Hindlimb muscle (tissue), 1 donor: ENCODE measurements around the gene ZNF639. TPM values are rescaled to one million over a fixed set of nuclear protein-coding genes. Genes with fewer than 3 reads are reported as not detected.

Experiments used
- DNase-seq: peaks from one replicate; pipeline ENCODE4 v3.0.0-alpha.2; 2013
- polyA plus RNA-seq: library from polyadenylated mRNA; unstranded; fragments of 120-200 nt; gene quantifications from one replicate; pipeline ENCODE4 v1.2.1, GENCODE V29; 2013; ENCODE audit not compliant: insufficient read length

Gene ZNF639
- polyA plus RNA-seq, 1 donor = 31.7 TPM

- no peak for DNase-seq
Measured at GRCh38 chr3:179318876-179319275, 4.0 kb upstream of the ZNF639 start.

DNA sequence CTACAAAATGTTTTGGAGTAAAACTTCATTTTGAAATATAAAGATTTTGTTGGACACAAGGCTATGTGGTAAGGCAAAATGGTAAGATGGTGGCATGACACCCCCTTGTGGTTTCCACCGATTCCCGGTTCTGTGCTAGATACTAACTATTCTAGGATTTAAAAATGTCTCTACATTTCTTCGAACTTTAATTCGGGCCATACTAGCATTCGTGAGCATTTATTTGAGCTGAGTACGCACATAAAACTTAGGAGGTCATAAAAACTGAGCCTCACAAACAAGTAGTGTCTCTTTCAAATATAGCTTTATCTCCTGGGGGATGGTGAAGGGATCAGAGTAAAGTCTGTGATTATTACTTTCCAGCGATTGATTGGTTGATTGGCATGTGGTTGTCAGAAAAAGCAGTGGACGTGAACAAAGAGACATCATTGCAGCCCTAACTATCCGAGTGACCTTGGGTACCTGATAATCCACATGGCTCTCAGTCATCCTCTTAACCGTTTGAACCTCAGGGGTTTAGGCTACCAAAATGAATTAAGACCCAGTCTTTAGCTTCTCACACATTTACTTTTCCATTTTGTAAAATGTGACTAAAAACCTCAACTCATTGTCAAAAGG is 1.1 kb upstream of the ZNF639 start:
- peak; percentile 38 for DNase-seq

GRCh38 chr3:179323197-179324110 is 623 bp downstream of the ZNF639 start:
- peak; percentile 79 for DNase-seq

DNA sequence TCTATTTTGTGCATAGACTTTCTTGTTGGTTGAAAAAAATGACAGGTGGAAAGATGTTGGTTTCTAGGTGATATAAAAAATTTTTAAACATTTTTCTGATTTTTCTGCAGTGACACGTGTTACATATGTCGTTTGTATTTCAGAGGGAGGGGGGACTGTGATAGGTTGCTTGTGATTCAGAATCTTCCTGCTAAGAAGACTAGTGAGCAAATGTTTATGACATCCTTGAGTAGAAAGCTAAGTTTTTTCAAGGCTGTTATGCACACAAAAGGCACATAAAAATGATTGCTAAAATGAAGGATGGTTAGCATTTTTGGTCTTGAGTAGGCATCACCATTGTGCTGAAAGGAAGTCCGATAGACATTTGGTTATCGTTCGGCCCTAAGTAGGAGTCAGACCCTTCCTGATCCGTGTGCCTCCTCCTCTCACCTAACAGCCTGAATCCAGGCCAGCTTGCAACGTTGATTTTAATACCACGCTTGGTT is 1.5 kb downstream of the ZNF639 start:
- DNase-seq = no peak

DNA sequence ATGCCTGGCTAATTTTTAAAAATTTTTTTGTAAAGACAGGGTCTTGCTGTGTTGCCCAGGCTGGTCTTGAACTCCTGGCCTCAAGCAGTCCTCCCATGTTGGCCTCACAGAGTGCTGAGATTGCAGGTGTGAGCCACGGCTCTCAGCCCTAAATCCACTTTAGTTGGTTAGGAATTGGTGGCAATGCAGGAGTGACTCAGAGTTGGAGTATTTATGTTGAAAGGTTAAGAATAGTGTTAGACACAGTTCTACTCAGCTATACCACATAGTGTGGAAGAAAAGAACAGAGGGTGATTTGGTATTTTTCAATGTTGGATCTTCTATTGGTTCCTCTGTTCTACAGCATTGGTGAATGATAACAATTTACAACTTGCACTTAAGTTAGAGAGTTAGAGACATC is 7.6 kb downstream of the ZNF639 start:
- no peak for DNase-seq

DNA sequence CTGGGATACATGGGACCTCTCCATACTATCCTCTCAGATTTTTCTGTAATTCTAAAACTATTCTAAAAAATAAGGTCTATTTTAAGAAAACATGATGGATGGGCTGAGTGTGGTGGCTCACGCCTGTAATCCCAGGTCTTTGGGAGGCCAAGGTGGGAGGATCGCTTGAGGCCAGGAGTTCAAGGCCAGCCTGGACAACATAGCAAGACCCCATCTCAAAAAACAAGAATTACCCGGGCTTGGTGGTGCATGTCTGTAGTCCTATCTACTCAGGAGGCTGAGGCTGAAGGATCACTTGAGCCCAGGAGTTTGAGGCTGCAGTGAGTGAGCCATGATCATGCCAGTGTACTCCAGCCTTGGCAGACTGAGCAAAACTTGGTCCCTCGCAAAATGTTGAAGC is 9.4 kb downstream of the ZNF639 start:
- DNase-seq = no peak

GRCh38 chr3:179333084-179333483 is 10.3 kb downstream of the ZNF639 start:
- DNase-seq = no peak

GRCh38 chr3:179336345-179336929 is 13.6 kb downstream of the ZNF639 start:
- no peak for DNase-seq

DNA sequence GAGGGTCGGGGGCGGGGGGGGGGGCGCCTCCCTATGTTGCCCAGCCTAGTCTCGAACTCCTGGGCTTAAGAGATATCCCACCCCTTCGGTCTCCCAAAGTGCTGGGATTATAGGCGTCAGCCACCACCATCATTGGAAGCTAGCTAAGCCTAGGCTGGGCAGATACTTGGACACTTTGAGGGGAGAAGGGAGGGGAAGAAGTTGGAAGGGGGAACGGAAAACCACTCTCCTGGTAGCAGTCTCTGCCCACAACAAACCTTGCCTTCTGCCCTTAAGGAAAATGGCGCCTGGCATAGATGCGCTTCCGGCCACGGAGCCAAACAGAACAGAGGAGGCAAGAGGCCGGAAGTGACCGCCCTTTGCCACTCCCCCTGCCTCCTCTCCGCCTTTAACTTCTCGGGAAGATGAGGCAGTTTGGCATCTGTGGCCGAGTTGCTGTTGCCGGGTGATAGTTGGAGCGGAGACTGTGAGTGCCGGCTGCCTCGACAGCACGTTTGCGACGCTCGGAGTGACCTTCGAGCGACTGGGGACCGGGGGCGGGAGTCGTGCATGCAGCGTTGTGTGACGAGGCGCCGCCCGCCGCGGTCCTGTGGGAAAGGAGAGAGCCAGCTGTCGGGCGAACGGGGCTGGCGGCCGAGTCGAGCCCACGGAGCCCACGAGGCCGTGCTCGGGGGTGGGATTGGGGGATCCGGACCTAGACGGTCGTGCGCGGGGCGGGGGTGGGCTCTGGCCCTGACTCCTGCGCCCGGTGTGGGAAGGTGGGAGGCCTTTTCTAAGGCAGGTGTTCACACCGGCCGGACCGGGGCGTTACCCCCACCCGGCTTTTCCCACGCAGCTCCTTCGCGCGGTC is 24.7 kb downstream of the ZNF639 start, which contains the start of gene MFN1:
TSS of gene MFN1 (plus strand) at position 365 of the 850 bp plus-strand sequence. CDS start 1,143 bp downstream, outside the sequence.
- peak; percentile 98 for DNase-seq

DNA sequence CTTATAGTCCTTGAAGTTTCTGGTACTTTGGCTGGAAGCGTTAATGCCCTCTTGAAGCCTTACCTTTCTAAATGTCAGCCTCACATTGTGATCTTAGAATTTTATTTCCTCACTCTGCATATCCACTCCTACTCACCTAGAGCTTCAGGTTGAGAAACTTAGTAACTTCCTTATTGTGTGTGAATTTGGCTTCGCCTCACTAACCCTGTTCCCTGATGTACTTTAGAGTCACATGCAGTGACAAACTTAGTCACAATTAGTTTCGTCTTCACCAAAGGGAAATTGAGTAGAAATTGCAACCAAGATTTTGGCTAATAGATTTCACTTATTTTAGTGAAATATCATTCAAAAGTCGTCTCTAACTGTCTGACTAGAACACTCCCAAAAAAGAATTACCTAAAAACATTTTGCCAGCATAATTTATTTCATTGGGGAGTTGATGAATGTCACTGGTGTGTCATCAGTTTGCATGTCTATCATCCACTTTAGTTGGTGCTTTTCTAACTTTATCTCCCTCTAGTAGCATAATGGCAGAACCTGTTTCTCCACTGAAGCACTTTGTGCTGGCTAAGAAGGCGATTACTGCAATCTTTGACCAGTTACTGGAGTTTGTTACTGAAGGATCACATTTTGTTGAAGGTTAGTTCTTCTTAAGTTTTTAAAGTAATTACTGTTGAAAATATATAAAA is 25.6 kb downstream of the ZNF639 start:
- DNase-seq = no peak

GRCh38 chr3:179355996-179356395 is 33.2 kb downstream of the ZNF639 start:
- DNase-seq = no peak

DNA sequence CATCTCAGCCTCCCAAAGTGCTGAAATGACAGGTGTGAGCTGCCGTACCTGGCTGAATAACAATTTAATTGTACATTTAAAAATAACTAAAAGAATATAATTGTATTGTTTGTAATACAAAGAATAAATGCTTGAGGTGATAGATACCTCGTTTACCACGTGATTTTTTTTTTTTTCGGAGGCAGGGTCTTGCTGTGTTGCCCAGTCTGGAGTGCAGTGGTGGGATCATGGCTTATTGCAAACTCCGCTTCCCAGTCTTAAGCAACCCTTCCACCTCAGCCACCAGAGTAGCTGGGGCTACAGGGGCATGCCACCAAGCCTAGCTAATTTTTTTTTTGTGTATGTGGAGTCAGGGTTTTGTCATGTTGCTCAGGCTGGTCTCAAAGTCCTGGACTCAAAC is 40.5 kb downstream of the ZNF639 start:
- DNase-seq = no peak

DNA sequence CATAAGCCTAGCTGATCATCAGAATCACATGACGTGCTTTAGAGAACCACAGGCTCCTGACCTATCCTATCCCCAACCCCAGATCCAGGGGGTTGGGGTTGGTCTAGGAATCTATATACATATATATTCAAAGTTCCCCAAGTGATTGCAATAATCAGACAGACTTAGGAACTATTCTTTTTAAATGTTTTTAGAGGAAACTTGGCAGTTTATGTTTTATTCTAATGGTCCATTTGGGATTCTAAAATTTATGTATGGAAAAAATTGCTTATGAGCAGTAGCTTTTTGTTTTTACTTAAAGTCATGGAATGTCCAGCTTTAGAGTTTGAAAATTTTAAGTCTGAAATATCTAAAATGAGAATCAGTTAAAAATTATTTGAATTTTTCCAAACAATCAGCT is 46.8 kb downstream of the ZNF639 start:
- DNase-seq = no peak

DNA sequence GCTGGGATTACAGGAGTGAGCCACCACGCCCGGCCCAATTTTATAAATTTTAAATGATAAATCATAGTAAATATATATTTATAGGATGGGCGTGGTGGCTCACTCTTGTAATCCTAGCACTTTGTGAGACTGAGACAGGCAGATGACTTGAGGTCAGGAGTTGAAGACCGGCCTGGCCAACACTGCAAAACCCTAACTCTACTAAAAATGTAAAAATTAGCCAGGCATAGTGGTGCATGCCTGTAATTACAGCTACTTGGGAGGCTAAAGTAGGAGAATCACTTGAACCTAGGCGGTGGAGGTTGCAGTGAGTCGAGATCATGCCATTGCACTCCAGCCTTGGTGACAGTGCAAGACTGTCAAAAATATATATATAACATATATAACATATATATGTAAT is 51.1 kb downstream of the ZNF639 start:
- DNase-seq = no peak

DNA sequence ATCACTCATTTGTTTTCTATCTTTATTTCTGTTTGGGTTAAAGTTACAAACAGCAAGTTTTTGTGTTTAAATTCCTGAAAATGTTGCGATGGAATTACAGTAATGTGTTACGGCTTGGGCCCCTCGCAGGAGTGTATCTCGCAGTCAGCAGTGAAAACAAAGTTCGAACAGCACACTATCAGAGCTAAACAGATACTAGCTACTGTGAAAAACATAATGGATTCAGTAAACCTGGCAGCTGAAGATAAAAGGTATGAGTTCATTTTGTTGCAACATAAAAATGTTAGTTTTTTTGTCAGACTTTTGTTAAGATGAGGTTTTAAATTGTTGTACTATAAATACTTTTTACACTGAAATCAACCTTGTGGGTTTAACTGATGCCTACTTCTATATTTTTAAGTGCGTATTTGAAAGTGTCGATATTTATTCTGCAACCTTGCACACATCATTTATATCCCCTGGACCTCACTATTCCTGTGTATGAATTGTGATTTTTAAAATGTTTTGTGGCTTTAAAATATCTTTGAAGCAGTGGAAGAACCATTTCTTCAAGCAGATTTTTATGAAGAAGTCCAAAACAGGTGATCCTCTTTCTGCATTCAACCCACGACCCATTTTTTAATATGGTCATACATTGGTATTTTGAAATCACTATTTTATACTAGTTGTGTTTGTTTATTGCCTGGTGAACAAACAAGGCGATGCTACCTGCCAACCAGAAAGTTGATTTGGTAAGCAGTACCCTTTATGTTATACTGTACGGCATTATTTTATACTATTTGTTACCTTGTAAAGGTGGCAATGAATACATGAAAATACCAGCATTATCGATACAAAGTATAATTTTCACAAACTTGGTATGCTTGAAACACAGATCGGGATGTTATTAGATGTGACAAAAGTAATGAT is 52.5 kb downstream of the ZNF639 start:
- no peak for DNase-seq

DNA sequence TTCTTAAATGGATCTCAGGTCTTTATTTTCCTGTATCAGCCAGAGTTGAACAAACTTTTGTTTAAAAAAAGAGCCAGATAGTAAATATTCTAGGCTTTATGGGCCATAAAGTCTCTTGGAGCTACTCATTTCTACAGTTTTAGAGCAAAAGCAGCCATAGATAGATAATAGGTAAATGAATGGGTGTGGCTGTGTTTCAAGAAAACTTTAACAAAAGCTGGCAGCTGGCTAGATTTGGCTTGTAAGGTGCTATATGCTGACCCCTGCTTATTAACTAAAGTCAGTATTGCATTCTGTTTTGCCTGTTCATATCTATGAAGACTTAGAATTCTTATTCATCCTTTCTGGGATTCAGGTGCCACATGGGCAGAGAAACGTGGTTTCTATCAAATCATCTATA is 53.6 kb downstream of the ZNF639 start:
- no peak for DNase-seq
